CMK (cell line): ENCODE measurements around the gene ETFDH.

ENCODE experiments used
- DNase-seq: peaks from one replicate; pipeline ENCODE4 v3.0.0-alpha.2; 2010; ENCODE audit warnings: low read depth

The ETFDH gene

DNA sequence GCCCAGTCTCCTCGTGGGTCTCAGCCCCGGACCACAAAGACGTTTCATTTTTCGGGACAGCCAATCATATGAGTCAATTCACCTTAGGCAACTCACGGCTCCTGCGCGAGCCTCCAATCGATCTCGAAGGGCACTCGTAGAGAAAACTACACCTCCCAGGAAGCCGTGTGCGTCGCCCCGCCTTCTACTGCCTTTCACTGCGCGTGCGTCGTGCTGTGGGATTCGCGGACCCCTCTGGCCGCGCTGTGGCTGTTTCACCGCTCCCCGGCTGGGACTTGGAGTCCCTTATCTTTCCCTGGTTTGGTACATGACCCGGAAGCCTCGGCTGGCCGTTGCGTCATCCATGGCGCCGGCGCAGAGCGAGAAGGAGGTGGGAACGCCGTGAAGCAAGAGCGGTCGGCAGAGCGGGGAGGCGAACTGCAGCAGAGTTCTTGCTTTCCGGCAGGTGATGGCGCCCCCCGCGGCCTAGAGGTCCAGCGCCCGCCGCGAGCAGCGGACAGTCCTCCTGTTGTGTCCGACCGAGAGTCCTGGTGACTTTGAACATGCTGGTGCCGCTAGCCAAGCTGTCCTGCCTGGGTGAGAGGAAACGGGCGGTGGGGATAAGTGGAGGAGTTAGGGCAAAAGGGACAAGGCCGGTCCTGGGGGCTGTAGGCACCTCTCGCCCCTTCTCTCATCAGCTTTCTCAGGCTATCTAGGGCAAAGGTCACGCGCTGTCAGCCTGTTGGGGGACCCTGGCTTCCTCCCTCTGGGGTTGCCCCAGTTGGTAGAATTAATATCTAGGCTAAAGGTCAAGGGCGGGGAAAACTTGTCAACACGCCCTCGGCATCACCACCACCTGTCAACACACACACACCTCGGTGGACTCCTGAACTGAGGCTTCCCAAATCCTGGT lies at the start of gene ETFDH:
Gene ETFDH, plus strand, starts transcription at position 382 of the 892 bp plus-strand sequence. Its CDS starts 161 bp downstream, at position 543.
- peak; percentile 97 for DNase-seq

DNA sequence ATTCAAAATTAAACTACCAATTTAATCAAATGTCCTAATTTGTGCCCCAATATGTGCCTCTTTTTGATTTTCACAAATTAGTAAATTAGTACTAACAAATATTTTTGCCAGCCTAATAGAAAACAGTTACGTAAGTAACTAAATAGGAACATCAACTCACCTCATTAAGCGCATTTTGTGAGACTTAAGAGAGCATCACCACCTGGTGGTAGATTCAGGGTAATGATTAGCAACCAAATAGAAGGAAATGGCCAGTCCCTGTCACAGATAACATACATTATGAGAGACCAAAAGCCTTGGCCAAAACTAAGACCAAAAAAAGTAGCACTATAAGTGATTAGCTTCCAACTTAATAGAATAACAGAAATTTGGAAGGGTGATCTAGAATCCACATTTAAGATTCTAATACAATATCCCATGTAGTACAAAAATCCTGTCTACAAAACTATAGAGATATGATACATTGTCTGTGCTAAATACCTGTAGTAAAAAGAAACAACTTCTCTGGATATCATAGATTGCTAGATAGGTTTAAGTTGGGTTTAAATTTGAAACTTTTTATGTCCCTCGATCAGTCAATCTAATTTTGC lies 47.1 kb upstream of the ETFDH start:
- peak; percentile 46 for DNase-seq

DNA sequence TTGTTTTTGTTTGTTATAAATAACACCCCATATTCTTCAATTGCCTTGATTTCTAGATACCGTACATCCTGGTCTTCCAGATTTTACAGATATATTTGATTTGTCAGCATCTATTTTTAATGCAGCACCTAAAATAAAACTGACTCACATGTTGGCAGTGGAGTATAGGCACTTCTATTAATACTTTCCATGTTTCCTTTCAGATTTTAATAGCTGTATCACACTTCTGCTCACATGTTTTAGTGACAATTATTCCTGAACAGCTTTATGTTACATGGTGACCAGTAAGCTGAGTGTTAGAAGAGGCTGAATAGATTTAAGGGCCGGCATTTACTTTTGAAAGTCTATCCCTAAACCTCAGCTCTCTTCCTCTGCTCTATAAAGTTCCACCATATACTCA lies 46.6 kb upstream of the ETFDH start:
- DNase-seq: no peak

DNA sequence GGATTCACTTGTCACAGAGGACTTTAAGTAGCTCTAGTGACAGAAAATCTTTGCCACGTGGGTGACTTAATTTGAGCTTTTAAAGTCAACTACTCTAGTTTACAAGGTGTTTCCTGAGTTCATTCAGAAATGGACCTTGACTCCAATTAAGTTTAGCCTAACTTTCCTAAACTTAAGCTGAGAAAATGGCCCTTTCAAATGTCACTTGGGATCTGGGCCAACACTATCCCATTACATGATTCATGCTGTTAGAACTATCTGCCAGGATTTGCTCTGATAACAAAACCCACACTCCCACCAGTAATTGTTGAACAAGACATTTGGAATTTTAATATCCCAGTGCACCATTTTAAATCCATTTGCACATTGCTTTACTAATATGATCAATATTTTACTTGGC lies 41.2 kb upstream of the ETFDH start:
- DNase-seq: no peak

DNA sequence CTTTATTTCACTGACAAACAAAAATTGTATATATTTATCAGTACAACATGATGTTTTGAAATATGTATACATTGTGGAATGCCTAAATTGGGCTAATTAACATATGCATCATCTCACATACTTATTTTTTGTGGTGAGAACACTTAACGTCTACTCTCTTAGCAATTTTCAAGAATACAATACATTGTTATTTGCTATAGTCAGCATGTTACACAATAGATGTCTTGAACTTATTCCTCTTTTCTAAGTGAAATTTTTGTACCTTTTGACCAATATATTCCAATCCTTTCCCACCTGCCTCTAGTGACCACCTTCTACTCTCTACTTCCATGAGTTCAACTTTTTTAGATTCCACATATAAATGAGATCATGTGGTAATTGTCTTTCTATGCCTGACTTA lies 35.5 kb upstream of the ETFDH start:
- no peak for DNase-seq

DNA sequence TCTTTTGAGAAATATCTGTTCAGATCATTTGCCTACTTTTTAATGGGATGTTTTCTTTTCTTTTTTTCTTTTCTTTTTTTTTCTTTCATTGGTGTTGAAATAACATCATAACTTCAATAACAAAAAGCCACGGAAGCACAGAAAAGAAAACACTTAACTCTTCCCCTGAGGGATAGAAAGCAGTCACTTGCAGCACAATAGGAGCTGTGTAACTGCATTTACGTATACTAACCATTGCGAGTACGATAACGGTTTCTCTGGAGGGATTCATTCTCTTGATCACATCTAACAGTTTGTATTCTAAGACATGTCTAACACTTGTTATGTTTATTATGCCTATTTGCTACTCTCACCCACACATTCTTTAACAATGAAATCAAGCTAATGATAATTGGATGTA lies 27.7 kb upstream of the ETFDH start:
- DNase-seq: no peak

DNA sequence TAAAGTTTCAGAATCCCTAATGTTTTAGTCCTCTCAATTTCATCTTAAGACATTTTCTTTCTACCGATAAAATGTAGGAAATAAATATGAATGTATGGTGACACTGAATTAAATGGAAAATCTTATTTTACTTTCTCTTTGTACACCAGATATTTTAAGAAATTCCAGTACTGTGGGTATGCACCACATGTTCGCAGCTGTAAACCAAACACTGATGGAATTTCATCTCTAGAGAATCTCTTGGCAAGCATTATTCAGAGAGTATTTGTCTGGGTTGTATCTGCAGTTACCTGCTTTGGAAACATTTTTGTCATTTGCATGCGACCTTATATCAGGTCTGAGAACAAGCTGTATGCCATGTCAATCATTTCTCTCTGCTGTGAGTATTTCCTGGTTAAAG lies 27.3 kb upstream of the ETFDH start:
- no peak for DNase-seq

DNA sequence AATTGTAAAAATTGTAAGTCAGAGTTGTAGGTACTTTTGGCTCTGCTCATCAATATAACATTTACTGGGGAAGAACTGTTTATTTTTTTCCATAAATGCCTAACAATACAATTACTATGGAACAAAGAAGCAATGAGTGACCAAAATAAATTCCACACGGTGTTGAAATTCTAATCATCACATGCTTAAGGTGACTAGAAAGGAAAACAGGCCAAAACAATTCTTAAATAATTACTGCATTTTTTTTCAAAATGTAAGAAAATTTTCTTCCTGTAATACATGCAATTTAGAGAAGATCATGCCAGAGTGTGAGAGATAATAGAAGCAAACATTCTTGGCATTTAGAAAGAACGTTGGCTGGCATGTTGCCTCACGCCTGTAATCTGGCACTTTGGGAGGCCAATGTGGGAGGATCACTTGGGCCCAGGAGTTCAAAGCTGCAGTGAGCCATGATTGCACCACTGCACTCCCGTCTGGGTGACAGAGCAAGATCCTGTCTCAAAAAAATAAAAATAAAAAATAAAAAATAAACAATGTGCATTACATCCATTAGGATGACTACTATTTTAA lies 22.9 kb upstream of the ETFDH start:
- no peak for DNase-seq

DNA sequence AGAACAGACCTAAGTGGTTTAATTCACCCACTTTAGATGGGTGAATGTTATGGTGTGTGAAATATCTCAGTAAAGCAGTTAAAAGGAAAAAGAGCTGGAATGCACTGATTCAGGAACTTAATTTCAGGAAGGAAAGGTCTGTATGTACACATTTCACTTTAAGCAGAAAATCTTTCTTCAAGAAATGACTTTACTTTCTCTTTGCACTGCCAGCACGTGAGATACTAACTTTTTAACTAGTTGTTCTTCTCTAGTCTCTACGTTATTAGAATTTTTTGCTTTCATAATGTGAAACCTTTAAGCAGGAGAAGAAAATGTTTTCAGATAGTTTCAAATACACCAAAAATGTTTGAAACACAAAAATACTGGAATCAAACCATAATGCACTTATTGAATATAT lies 19.2 kb upstream of the ETFDH start:
- DNase-seq: no peak

DNA sequence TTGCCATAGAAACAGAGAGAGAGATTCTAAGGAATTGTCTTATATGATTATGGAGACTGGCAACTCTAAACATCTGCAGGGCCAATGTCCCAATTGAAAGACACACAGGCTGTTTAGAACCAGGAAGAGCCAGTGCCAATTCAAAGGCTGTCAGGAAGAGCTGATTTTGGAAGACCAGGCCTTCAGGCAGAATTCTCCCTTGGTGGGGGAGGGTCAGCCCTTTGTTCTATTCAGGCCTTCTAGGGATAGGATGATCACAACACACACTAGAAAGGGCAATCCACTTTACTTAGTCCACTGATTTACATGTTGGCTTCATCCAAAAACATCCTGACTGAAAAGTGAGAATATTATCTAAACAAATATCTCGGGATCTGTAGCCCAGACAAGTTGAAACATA lies 15.7 kb upstream of the ETFDH start:
- no peak for DNase-seq

DNA sequence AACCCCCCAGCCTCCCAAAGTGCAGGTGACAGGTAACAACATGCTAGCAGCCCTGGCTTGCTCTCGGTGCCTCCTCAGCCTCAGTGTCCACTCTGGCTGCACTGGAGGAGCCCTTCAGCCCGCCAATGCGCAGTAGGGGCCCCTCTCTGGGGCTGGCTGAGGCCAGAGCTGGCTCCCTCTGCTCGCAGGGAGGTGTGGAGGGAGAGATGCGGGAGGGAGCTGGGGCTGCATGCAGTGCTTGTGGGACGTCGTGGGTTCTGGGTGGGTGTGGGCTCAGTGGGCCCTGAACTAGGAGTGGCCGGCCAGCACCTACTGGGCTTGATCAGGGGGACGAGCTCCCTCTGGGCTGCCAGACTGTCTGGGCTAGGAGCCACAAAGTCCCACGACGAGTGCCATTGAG lies 14.8 kb upstream of the ETFDH start:
- no peak for DNase-seq

DNA sequence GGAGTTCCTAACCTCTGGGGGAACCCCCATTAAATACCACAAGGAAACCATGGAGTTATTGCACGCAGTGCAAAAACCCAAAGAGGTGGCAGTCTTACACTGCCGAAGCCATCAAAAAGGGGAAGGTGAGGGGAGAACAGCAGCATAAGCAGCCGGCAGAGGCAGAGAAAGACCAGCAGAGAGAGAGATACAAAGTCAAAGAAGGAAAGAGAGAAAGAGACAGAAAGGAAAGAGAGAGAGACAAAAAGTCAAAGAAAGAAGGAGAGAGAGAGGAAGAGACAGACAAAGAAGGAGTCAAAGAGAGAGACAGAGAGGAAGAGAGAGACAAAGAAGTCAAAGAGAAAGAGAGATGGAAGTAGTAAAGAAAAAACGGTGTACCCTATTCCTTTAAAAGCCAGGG lies 8.8 kb upstream of the ETFDH start:
- DNase-seq: peak; percentile 27

DNA sequence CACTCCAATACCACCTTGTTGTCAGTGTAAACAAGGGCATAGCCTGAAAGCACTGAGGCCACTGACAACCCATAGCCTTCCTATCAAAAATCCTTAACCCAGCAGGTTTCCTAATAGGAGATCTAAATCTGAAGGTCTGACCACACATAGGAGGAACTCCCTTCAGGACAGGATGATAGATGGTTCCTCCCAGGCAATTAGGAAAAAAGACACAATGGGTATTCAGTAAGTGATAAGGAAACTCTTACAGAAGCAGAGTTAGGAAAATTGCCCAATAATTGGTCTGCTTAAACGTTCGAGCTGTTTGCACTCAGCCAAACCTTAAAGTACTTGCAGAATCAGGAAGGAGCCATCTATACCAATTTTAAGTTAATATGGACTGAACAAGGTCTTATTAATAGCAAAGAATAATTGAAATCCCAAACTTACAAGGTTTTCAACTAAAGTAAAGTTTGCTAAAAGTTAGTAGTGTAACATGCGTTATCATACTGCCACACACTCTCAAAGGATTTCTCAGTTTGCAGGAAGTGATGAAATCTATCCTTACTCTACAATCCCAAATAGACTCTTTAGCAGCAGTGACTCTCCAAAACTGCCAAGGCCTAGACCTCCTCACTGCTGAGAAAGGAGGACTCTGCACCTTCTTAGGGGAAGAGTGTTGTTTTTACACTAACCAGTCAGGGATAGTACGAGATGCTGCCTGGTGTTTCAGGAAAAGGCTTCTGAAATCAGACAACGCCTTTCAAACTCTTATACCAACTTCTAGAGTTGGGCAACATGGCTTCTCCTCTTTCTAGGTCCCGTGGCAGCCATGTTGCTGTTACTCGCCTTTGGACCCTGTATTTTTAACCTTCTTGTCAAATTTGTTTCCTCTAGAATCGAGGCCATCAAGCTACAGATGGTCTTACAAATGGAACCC lies 8.1 kb upstream of the ETFDH start:
- DNase-seq: peak; percentile 93

DNA sequence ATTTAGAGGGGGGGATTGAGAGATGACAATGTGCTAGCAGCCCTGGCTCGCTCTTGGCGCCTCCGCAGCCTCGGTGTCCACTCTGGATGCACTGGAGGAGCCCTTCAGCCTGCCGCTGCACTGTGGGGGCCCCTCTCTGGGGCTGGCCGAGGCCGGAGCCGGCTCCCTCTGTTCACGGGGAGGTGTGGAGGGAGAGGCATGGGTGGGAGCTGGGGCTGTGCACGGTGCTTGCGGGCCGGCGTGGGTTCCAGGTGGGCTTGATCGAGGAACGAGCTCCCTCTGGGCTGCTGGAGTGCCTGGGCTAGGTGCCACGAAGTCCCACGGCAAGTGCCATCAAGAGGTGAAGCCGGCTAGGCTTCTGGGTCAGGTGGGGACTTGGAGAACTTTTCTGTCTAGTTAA lies 7.3 kb upstream of the ETFDH start:
- no peak for DNase-seq

DNA sequence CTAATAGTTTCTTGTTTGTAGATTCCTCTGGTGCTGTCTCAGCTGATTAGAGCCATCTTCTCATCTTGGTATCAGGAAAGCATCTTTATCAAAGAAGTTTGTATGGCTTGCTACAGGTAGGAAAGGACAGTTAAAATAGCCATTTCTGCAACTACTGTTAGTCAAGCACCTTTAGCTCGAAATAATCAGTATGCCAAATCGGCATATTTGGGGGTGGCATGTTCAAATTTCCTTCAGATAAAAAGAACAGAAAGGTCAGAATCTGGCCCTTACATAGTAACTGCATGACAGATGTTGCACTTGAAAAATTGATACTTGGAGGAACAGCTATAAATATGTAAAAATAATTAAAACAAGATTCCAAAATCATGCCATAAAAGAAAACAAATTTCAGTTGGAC lies 5.2 kb upstream of the ETFDH start:
- no peak for DNase-seq

DNA sequence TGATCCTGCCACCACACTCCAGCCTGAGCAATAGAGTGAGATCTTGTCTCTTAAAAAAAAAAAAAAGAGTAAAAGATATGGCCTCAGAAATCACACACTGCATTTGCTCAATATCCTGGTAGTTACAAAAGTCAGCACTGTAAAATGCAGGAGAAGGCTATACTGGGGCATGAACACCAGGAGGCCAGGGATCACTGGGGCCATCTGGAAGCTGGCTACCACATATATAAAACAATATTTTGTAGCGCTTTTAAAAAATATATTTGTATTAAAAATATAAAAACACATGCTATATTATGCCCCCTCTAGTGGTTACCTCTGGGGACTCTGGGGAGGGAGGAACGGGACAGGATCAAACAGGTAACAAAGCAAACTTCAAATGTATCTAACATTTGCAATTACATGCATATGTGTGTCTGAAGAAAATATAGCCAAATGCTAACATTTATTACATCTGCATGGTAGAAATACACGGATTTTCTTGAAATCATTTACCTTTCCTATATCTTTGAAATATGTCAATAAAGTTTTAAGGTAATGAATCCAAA lies 4.4 kb upstream of the ETFDH start:
- DNase-seq: peak; percentile 38

DNA sequence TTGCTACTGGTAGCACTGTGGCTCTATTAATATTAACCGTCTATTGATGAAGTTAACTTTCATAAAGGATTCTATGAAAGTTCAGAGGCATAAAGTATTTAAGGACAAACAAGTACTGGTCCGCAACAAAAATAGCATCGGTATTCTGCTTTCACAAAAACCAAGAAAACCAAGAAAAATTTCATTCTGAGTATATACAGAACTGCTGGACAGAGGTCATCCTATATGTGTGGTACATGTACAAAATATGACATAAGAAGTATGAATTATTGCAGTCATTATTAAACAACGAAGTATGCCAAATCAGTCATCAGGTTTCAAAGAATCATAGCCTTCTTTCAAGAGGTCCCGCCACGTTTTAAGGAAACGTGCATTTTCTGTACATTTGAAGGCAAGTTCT lies 2.8 kb upstream of the ETFDH start:
- DNase-seq: no peak

DNA sequence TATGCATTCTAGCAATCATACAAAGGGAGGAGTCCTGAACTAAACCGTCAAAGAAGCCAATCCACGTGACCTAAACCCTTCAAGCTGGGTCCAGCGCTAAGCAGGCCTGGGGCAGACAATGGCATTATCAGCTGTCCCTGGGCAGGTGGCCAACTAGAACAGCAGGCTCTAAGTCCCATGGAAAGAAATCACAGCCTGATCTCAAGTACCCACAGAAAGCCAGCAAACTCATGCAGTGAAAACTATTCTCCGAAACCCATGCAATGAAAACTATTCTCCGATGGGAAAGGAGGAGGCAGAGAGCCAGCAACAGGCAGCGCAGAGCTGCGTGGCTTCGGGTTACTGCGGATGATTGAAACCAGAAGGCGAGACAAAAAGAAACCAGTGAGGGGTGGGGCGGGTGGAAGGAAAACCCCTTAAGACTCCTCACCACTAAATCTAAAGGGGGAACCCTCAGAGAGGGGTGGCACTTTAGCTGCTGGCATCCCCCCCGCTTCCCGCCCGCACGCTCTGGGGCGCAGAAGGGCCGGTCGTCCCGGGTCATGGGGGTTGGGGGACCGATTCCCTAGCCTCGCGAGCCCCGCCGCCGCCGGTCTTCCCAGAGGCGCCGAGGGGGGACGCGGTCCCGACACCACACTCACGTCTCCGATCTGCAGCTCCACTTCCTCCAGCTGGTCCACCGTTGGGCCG lies 976 bp upstream of the ETFDH start:
- DNase-seq: peak; percentile 26

DNA sequence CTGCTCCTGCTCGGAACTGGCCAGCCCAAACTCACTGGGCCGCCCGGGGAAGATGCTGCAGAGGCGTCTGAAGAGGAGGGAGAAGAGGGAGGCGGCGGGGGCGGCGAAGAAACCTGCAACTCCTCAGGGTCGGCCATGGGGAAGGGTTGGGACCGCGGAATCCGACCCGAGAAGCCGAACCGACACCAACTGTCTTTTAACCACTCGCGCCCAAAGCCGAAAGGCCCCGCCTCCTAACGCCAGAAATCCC lies 506 bp upstream of the ETFDH start, which contains the start of gene C4orf46:
Gene C4orf46, minus strand, starts transcription at position 223 of the 250 bp plus-strand sequence. Its CDS starts 86 bp downstream, at position 137.
- DNase-seq: no peak

DNA sequence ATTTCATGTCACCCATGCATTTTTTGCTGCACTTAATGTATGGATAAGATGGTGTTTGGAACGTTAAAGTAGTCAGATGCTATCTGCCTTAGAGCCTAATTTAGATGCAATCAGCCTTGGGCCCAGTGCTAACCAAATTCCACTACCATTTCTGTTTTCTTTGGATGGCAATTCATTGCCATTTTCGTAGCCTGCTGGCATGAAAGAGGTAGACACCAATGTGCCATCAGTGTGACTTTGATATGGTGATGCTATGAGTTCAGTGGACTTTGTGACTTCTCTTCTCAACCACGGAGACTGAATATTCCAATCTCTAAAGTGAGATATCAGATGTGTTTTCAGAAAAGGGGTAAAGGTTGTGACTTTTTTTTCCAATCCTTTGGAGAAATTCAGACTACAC lies 1.5 kb downstream of the ETFDH start:
- no peak for DNase-seq

DNA sequence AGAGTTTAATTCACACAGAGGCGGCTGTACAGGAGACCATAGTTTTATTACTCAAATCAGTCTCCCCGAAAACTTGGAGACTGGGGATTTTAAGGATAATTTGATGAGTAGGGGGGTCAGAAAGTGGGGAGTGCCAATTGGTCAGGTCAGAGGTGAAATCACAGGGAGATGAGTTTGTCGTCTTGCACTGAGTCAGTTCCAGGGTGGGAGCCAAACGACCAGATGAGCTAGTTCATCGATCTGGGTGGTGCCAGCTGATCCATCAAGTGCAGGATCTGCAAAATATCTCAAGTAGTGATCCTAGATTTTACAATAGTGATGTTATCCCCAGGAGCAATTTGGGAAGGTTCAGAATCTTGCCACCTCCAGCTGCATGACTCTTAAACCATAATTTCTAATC lies 4.0 kb downstream of the ETFDH start:
- DNase-seq: no peak

DNA sequence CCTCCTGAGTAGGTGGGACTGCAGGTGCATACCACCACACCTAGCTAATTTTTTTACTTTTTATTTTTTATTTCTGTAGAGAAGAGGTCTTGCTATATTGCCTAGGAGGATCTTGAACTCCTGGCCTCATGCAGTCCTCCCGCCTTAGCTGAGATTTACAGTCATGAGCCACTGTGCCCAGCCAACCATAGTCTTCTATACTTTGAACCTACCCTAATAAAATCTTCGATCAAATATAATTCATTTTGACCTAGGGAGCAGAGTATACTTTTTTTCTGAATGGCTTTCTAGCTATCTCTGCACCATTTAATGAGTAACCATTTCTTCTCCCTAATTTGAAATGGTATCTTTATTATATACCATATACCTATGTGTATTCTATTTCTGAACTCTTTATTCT lies 6.7 kb downstream of the ETFDH start:
- DNase-seq: no peak
